Ishikawa (cell line): ENCODE data around the gene LRBA.

Experiments used
- CEBPB ChIP-seq: IDR thresholded peaks from 2 replicates; pipeline ENCODE4 v1.6.1; 2012
- EGR1 ChIP-seq: IDR thresholded peaks from 2 replicates; pipeline ENCODE4 v1.6.1; 2012
- EP300 ChIP-seq: IDR thresholded peaks from 2 replicates; pipeline ENCODE4 v1.6.1; 2012; ENCODE audit warnings: borderline replicate concordance
- FOXM1 ChIP-seq: IDR thresholded peaks from 2 replicates; pipeline ENCODE4 v1.6.1; 2012; ENCODE audit warnings: low read depth, borderline replicate concordance
- NFIC ChIP-seq: IDR thresholded peaks from 2 replicates; pipeline ENCODE4 v1.6.1; 2012
- RAD21 ChIP-seq: IDR thresholded peaks from 2 replicates; pipeline ENCODE4 v1.6.1; 2012; ENCODE audit warnings: low read depth
- REST ChIP-seq: IDR thresholded peaks from 2 replicates; pipeline ENCODE4 v1.6.1; 2012; ENCODE audit warnings: low read depth, mild to moderate bottlenecking
- TAF1 ChIP-seq: IDR thresholded peaks from 2 replicates; pipeline ENCODE4 v1.6.1; 2012; ENCODE audit warnings: low read depth, mild to moderate bottlenecking
- TCF12 ChIP-seq: IDR thresholded peaks from 2 replicates; pipeline ENCODE4 v1.6.1; 2012; ENCODE audit warnings: low read depth
- TEAD4 ChIP-seq: IDR thresholded peaks from 2 replicates; pipeline ENCODE4 v1.6.1; 2012
- YY1 ChIP-seq: IDR thresholded peaks from 2 replicates; pipeline ENCODE4 v1.6.1; 2012; ENCODE audit warnings: low read depth

DNA sequence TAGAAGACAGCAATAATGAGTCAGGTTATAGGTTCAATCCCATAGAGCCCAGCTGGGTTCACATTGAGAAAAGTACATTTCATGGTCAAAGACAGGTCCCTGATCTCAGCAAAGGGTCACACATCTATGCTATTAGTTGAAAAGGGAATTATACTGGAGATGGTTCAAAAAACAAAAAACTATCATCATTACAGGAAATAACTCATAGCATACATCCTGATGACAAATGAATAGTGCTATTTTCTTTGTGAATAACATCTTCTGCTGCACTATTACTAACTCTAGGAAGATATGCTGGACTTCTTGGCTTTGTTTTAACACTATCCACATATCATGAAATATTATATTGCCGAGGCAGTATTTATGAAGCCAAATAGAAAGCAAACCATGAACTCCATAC, 635.6 kb downstream of the LRBA start:
- TF ChIP-seq YY1 = no peak
- TF ChIP-seq REST = no peak
- no peak for TF ChIP-seq RAD21
- TF ChIP-seq EGR1 = no peak
- no peak for TF ChIP-seq NFIC
- no peak for TF ChIP-seq EP300
- no peak for TF ChIP-seq TCF12
- no peak for TF ChIP-seq CEBPB
- TF ChIP-seq TEAD4 = no peak
- no peak for TF ChIP-seq TAF1
- TF ChIP-seq FOXM1 = no peak
